Gastrocnemius medialis (tissue), 4 donors: ENCODE data around the gene PLAC1. TPM values are rescaled to one million over a fixed set of nuclear protein-coding genes. Genes with fewer than 3 reads are reported as not detected.
A peak's percentile ranks its signal among the peaks of the same experiment; 100 is the strongest.

Experiments
- ATAC-seq, 2 donors: fragments of 150-250 bp; one replicate each; pipeline ENCODE4 v1.9.1; 2016
- DNase-seq, 2 donors: peaks; one replicate each; pipeline ENCODE4 v3.0.0-alpha.2; 2019
- H3K27ac ChIP-seq, 4 donors: fragments of 200-600 bp; sonication (generic); 1 replicate in 1 of 4; 2 replicates in 3 of 4; pipeline ENCODE4 v1.5.1; 2016 to 2018; ENCODE audit warnings: mild to moderate bottlenecking in 2 of 4, moderate library complexity in 1 of 4
- H3K27me3 ChIP-seq, 3 donors: fragments of 200-600 bp; sonication (generic) in 2 of 3; 1 replicate in 1 of 3; 2 replicates in 2 of 3; pipeline versions ENCODE4 v1.5.1 to v1.6.0; 2016 to 2019; ENCODE audit warnings: mild to moderate bottlenecking in 1 of 3, moderate library complexity in 1 of 3
- H3K36me3 ChIP-seq, 2 donors: fragments of 200-600 bp; sonication (generic) in 1 of 2; one replicate each; pipeline ENCODE4 v1.5.1; 2017 to 2018
- H3K4me1 ChIP-seq, 2 donors: fragments of 200-600 bp; sonication (generic) in 1 of 2; one replicate each; pipeline ENCODE4 v1.5.1; 2016 to 2017; ENCODE audit warnings: mild to moderate bottlenecking in 2 of 2
- H3K4me3 ChIP-seq, 4 donors: fragments of 200-600 bp; sonication (generic) in 3 of 4; 1 replicate in 1 of 4; 2 replicates in 3 of 4; pipeline ENCODE4 v1.5.1; 2016 to 2019; ENCODE audit warnings: mild to moderate bottlenecking in 2 of 4
- H3K9me3 ChIP-seq, 3 donors: fragments of 200-600 bp; sonication (generic) in 2 of 3; 1 replicate in 1 of 3; 2 replicates in 2 of 3; pipeline ENCODE4 v1.5.1; 2016 to 2019
- POLR2A ChIP-seq, 2 donors: fragments of 450-650 bp; IDR thresholded peaks; one replicate each; pipeline ENCODE4 v1.6.1; 2017; ENCODE audit warnings: antibody characterized with exemption in 2 of 2, mild to moderate bottlenecking in 2 of 2, moderate library complexity in 2 of 2
- in situ Hi-C, 4 donors: fragments of 200-750 bp; cut with MboI; loops; one replicate each; pipeline versions ENCODE4 v1.15.0 to v1.8.0; 2017; ENCODE audit warnings: low sequenced_read_pairs in 4 of 4
- intact Hi-C: fragments of 100-400 bp; cut with DNase I; formaldehyde crosslinking; loops from one replicate; pipeline ENCODE4 v1.15.1; 2023; ENCODE audit warnings: low total_unique reads
- total RNA-seq, 4 donors: library from RNA; depleted of rRNA; stranded (reverse); fragments of >200 nt; gene quantifications; one replicate each; pipeline versions ENCODE4 v1.1.0 to v1.2.3, GENCODE V29; 2016
- TF ChIP-seq, protein P1 (sequence below), 5 experiments: fragments of 450-650 bp in 3 of 5; fragments of 200-600 bp in 2 of 5; sonication (generic) in 2 of 5; IDR thresholded peaks in 4 of 5; conservative IDR thresholded peaks in 1 of 5; 1 replicate in 4 of 5; 2 replicates in 1 of 5; pipeline ENCODE4 v1.5.1; 2016 to 2019; ENCODE audit warnings: antibody characterized with exemption in 5 of 5, mild to moderate bottlenecking in 3 of 5, moderate library complexity in 3 of 5

Gene PLAC1
- total RNA-seq, 4 donors from 2014 or later = not detected

DNA sequence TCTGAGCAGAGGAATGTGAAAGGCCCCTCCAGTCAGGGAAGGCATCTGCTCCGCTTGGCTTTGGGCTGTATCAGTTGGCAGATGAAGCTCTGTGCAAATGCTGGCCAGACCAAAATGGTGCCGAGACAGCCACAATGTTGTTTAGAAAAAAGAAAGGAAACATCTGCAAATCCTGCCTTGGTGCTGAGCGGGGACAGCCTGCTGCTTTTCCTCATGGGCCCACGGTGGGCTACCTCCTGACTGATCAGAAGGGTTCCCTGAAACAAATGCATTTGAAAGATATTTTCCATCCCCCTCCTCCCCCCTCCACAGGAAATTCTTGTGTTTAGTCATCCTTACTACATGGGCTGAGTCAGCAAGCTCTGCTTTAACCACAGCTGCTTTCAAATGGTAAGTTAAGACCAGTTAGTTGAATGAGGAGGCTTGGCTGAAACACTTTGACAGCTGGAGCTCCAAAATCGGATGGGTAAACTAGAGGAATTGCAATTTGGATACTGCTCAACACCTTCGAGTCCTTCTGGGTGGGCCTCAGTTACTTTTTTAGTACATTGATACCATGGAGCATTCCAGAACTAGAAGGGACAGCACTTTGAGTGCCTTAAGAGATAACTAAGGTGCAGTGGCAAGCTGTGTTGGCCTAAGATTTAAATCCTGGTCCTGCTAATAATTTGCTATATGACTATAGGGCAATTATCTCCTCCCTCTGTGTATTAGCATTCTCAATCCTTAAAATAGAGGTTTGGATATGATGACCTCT, 36.0 kb downstream of the PLAC1 start:
- Histone ChIP-seq H3K27me3 (no peaks in the 10 kb centered on the region), H3K4me3 (no peak overlapping the region), H3K9me3 (no peaks in the 10 kb centered on the region), H3K4me1 (peaks cover 0 to 2% of the 10 kb centered on the region in 2 donors), H3K27ac (no peak overlapping the region), H3K36me3 (no peaks in the 10 kb centered on the region)
- ATAC-seq (peak; percentile 52 to 62), DNase-seq (no peak)
- in situ Hi-C loops = no loop called here
- TF ChIP-seq POLR2A (IDR thresholded peaks at IDR 0.05) = no peak
- TF ChIP-seq, protein P1, sequence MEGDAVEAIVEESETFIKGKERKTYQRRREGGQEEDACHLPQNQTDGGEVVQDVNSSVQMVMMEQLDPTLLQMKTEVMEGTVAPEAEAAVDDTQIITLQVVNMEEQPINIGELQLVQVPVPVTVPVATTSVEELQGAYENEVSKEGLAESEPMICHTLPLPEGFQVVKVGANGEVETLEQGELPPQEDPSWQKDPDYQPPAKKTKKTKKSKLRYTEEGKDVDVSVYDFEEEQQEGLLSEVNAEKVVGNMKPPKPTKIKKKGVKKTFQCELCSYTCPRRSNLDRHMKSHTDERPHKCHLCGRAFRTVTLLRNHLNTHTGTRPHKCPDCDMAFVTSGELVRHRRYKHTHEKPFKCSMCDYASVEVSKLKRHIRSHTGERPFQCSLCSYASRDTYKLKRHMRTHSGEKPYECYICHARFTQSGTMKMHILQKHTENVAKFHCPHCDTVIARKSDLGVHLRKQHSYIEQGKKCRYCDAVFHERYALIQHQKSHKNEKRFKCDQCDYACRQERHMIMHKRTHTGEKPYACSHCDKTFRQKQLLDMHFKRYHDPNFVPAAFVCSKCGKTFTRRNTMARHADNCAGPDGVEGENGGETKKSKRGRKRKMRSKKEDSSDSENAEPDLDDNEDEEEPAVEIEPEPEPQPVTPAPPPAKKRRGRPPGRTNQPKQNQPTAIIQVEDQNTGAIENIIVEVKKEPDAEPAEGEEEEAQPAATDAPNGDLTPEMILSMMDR (IDR thresholded peaks at IDR 0.05 in 4 of 5, conservative IDR thresholded peaks at IDR 0.05 in 1 of 5) = no peak
- intact Hi-C loops = no loop called here

DNA sequence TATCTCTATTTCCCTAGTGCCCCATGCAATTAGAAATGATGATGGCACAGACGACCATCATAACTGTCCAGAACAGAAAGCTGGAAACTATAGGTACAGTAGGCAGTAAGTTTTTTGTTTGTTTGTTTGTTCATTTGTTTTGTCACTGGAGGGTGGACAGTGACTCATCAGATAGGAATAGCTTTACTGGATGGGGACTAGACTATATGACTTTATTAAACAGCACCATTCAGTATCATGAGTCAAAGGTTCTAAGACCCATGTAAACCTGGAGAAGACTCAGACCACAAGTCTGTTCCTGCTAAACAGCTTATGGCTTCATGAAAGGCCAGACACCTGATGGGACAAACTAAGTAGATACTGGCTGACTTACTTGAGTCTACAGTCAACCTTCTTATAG, 38.4 kb downstream of the PLAC1 start:
- DNase-seq = no peak
- in situ Hi-C loops (no loop called here), intact Hi-C loops (no loop called here)
- TF ChIP-seq, protein P1 (IDR thresholded peaks at IDR 0.05 in 4 of 5, conservative IDR thresholded peaks at IDR 0.05 in 1 of 5) = no peak
- no peak for TF ChIP-seq POLR2A (IDR thresholded peaks at IDR 0.05)
- Histone ChIP-seq H3K4me3 (no peak overlapping the region), H3K27me3 (no peaks in the 10 kb centered on the region), H3K36me3 (no peaks in the 10 kb centered on the region), H3K27ac (no peak overlapping the region), H3K4me1 (no peaks in the 10 kb centered on the region), H3K9me3 (no peaks in the 10 kb centered on the region)
- ATAC-seq = no peak

DNA sequence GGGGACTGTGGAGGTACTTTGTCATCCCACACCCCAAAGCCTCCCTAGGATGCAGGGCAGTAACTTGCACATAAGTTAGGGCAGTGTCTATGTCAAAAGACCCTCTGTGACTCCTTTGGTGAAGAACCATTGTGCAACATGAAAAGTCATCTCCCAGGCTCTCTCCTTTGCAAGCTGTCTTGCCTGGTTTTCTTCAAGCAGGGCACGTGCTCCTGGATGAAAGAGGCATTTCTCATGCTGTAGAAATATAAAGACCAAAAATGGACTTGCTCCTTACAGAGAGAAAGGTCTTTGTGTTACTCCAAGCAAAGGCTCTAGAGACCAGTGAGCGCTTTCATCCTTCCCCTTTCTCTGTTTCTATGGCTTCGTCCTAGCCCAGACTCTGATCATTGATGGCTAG, 44.9 kb downstream of the PLAC1 start:
- intact Hi-C loops = no loop called here
- TF ChIP-seq, protein P1 (IDR thresholded peaks at IDR 0.05 in 4 of 5, conservative IDR thresholded peaks at IDR 0.05 in 1 of 5) = no peak
- no peak for TF ChIP-seq POLR2A (IDR thresholded peaks at IDR 0.05)
- no peak for ATAC-seq

DNA sequence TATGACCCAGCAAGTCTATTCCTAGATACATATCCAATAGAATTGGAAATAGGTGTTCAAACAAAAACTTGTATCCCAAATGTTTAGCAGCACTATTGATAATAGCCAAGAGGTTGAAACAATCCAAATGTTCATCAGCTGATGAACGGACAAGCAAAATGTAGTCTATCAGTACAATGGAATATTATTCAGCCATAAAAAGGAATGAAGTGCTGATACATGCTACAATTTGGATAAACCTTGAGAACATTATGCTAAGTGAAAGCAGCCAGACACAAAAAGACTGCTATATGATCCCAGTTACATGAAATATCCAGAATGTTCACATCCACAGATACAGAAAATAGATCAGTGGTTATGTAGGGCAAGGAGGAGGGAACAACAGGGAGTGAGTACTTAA, 50.1 kb downstream of the PLAC1 start:
- intact Hi-C loops (no loop called here), in situ Hi-C loops (no loop called here)
- ATAC-seq (no peak), DNase-seq (no peak)
- Histone ChIP-seq H3K4me1 (no peaks in the 10 kb centered on the region), H3K4me3 (no peak overlapping the region), H3K27me3 (no peaks in the 10 kb centered on the region), H3K36me3 (no peaks in the 10 kb centered on the region), H3K9me3 (no peaks in the 10 kb centered on the region), H3K27ac (no peak overlapping the region)
- no peak for TF ChIP-seq POLR2A (IDR thresholded peaks at IDR 0.05)
- TF ChIP-seq, protein P1 (IDR thresholded peaks at IDR 0.05 in 4 of 5, conservative IDR thresholded peaks at IDR 0.05 in 1 of 5) = no peak

More for the DNA sequence above, 44.9 kb downstream of the PLAC1 start:
- no peak overlapping the region for H3K4me3 ChIP-seq
- no peak overlapping the region for H3K27ac ChIP-seq
- in situ Hi-C loops = no loop called here
- no peaks in the 10 kb centered on the region for H3K36me3 ChIP-seq
- no peaks in the 10 kb centered on the region for H3K4me1 ChIP-seq
- no peaks in the 10 kb centered on the region for H3K27me3 ChIP-seq
- DNase-seq = no peak
- H3K9me3 ChIP-seq = no peaks in the 10 kb centered on the region

DNA sequence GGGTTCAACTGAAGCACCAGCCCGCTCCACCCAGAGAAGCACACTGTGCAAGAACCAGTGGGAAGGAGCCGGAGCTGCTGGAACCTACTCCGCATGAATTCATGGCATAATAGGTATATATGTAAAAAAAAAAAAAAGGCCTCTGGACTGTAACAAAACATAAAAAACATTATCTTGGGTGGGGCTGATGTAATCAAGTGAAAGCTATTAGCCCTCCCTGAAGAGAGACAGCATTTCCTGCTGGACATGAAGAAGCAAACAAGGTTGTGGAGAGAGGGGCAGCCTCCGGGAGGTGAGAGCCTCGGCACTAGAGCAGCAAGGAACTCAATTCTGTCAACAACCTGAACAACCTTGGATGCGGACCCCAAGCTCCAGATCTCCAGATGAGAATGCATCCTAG, 50.7 kb downstream of the PLAC1 start:
- TF ChIP-seq, protein P1 (IDR thresholded peaks at IDR 0.05 in 4 of 5, conservative IDR thresholded peaks at IDR 0.05 in 1 of 5) = no peak
- TF ChIP-seq POLR2A (IDR thresholded peaks at IDR 0.05) = no peak

More for the DNA sequence above, 50.7 kb downstream of the PLAC1 start:
- H3K36me3 ChIP-seq = no peaks in the 10 kb centered on the region
- intact Hi-C loops (no loop called here), in situ Hi-C loops (no loop called here)
- no peaks in the 10 kb centered on the region for H3K9me3 ChIP-seq
- no peak overlapping the region for H3K4me3 ChIP-seq
- no peak overlapping the region for H3K27ac ChIP-seq
- no peaks in the 10 kb centered on the region for H3K27me3 ChIP-seq
- DNase-seq = no peak
- no peaks in the 10 kb centered on the region for H3K4me1 ChIP-seq
- ATAC-seq = no peak
